HG03439 (cell line): ENCODE data around the gene CD2BP2.
"Not testable (repeated sequence)": the region's sequence is repeated elsewhere in the genome, so short reads cannot be mapped to it uniquely, and the experiment has no call there.

ENCODE experiments used
- ATAC-seq: cut with Tn5 transposase; IDR thresholded peaks from one replicate; pipeline ENCODE4 v1.9.1; 2021; ENCODE audit warnings: mild to moderate bottlenecking, moderate library complexity; ENCODE audit not compliant: unreplicated experiment

Gene CD2BP2

DNA sequence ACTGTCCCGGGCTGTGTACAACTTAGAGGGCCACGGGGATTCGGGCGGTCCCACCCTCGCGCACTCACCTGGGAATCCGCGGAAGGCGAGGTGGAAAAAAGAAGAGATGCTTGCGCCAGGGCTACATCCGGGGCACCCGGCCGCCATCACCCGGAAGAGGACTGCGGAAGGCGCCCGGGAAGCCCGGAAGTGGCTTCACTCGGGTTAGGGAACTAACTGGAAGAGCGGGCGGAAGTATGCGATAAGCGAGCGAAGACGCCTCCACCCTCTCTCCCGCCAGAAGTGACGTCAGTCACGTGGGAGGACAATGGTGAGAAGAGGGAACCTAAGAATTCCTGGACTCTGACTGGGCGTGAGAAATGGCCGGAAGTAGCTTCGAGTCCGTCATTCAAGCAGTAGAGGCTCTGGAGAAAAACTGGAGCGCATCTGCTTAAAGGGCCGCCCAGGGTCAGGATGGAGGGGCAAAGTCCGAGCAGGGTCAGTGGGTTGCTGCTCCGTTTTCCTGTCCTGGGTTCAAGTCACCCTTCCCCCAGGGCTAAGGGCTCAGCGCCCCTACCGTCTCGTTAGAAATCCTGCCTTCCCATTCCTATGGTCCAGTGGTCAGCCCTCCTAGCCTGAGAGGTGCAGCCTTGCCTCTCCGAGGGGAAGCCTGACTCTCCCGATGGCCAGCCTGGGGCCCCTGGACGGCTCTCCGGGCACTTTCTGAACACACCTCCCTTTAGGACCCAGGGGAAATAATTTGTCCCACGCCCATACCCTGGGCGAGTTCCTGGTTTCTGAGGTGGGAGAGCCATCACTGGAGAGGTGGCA is at the start of gene CD2BP2:
Gene CD2BP2 (minus strand): TSS at position 165 of the 810 bp plus-strand sequence. CDS start 627 bp downstream, outside the sequence.
- ATAC-seq: peak; percentile 53

GRCh38 chr16:30401768-30402425 is 46.8 kb upstream of the CD2BP2 start:
- ATAC-seq: no peak

- no peak for ATAC-seq
Observed at GRCh38 chr16:30399435-30400186, 44.5 kb upstream of the CD2BP2 start.

DNA sequence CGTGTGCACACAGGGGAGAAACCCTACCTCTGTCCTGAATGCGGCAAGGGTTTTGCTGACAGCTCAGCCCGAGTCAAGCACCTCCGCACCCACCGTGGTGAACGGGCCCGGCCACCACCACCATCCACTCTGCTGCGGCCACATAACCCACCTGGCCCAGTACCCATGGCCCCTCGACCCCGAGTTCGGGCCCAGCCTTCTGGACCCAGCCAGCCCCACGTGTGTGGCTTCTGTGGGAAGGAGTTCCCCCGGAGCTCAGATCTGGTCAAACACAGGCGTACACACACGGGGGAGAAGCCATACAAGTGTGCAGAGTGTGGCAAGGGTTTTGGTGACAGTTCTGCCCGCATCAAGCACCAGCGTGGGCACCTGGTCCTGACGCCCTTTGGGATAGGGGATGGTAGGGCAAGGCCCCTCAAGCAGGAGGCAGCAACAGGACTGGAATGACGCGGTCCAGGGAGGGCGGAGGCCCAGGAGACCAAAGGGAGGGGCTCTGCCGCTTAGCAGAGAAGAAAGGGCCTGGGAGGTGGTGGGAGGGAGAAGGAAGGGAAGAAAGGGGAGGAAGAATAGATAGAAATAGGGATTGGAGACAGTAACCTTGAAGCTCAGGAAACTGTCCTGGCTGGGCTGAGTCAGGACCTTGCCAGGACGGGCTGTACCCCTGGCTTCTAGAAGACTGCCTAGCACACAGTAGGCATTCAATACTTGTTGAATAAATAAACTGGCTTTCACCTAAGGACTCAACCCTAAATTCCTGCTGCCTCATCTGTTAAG is 43.7 kb upstream of the CD2BP2 start:
- no peak for ATAC-seq

GRCh38 chr16:30397776-30398660 is 42.9 kb upstream of the CD2BP2 start:
- ATAC-seq: no peak

DNA sequence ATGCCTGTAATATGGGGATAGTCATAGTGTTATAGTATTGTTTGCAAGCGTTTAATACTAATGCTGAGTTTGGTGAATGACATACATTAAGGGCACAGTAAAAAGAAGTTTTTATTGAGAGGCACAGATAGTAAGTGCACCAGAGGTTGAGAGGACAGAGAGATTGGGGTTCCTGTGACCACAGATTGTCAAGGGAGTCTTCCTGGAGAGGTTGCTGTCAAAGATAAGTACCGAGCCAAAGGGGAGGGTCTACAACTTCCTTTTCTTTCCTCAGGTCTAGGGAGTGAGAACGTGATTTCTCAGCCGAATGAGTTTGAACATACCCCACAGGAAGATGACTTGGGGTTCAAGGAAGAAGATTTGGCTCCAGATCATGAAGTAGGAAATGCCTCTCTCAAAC is 41.9 kb upstream of the CD2BP2 start:
- ATAC-seq: no peak

- not testable (repeated sequence) for ATAC-seq
Observed at GRCh38 chr16:30396627-30397026, 41.5 kb upstream of the CD2BP2 start.

GRCh38 chr16:30395992-30396585 is 41.0 kb upstream of the CD2BP2 start:
- no peak for ATAC-seq

DNA sequence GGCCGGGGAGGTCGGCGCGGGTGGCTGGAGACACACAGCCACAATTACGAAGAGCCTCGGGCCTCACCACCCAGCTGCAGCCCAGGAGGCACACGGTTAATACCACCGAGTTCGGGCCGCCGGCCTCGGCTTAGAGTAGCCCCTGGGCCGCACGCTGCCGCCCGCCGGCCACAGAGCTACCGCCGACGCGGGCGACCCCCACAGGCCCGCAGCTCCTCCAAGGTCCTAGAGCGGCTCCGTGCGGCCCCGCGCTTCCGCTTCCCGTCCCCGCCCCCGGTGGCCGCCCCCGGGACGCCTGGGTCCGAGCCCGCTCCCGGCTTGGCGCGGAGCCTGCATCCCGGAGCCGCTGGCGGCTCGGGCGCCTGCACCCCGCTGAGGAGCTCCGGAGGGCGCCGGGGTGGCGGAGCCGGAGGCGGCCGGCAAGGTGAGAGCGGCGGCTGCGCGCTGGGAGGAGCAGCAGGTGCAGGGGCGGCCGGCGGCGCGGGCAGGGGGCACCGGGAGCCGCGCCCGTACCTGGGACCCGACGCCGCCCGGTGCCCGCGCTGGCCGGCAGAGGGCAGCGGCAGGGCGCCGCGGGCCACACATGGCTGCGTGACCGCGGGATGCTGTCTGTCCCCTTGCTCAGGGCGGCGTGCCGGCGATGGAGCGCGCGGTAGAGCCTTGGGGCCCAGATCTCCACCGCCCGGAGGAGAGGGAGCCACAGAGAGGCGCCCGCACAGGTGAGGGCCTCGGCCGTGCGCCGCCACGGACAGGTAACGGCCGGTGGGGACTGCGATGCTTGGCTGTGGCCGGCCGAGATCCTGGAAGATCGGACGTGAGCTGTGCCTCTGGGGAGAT is 40.3 kb upstream of the CD2BP2 start, which contains the start of gene ZNF48:
Gene ZNF48 (plus strand): TSS at position 266 of the 837 bp plus-strand sequence. CDS start 375 bp downstream, at position 641.
- ATAC-seq: peak; percentile 61

- no peak for ATAC-seq
Observed at GRCh38 chr16:30394592-30395154, 39.6 kb upstream of the CD2BP2 start.

DNA sequence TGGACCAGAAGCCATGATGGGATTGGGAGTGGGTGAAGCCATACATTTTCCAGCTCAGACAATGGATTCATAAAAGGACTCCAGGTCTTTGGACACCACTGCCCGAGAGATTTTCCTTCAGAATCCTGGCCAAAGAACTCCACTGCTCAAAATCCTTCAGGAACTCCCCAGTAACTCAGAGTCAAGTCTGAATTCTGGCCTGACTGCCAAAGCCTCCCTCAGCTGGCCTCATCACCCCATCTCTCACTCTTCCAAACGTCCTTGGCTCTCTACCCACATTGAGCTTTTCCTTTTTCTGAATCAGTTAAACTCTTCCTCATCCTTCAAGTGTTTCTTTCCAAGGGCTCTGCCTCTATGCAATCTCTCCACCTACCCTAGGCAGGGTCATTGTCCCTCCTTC is 28.4 kb upstream of the CD2BP2 start:
- ATAC-seq: no peak

GRCh38 chr16:30382111-30382881 is 27.2 kb upstream of the CD2BP2 start, which contains the start of gene SEPTIN1:
Gene SEPTIN1 (minus strand): TSS chr16:30382561. CDS start chr16:30382542, 19 bp downstream.
- peak; percentile 28 for ATAC-seq

GRCh38 chr16:30381291-30382041 is 26.4 kb upstream of the CD2BP2 start:
- ATAC-seq: no peak

DNA sequence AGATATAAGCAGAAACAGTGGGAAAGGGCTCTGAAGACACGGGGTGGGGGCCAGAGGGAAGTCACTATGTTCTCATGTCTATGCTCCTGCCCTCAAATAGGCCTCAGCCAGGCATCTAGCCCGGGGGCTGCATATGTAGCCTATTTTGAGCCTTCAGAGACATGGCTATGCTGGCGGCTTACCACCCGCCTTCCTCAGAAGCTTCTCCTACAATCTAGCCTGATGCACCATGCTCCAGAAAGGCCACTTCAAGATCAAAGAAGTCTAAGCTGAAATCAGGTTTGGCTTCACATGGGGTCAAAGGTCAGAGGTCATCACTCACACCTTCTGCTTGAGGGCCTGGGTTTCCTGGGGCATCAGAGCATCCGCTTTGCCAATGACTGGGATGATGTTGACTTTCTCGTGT is 25.7 kb upstream of the CD2BP2 start:
- no peak for ATAC-seq

DNA sequence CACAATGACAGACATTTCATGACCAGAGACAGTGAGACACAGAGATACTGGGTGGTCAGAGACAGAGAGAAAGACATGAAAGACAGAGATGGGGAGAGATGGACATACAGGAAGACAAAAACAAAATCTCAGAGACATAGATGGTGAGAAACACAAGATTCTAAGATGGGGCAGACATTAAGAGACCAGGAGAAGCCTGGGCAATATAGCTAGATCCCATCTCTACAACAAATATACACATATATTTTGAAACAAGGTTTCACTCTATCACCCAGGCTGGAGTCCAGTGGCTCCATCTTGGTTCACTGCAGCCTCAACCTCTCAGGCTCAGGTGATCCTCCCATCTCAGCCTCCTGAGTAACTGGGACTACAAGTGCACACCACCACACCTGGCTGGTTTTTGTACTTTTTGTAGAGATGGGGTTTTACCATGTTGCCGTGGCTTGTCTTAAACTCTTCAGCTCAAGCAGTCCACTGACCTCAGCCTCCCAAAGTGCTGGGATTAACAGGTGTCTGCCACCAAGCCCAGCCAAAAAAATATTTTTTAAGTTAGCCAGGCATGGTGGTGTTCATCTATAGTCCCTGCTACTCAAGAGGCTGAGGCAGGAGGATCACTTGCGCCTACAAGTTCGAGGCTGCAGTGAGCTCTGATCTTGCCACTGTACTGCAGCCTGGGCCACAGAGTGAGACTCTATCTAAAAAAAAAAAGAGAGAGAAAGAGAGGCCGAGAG is 25.1 kb upstream of the CD2BP2 start:
- ATAC-seq: no peak
